Stimulated activated memory B cell treated with anti-CD40 and anti-IgM and Interleukin-4, amounts not matched to agents 10 μg/mL and 1 μg/mL and 100 μg/mL, for 72 hours (primary cell): ENCODE data around the gene CEP164.

Source experiments
- ATAC-seq: fragments of 150-1000 bp; cut with Tn5 transposase; 2 replicates; pipeline ENCODE4 v1.10.0; 2021
- H3K27ac Mint-ChIP-seq: one replicate; pipeline ENCODE4 v1.8.0; 2022; ENCODE audit warnings: mild to moderate bottlenecking, mixed read lengths
- H3K27me3 Mint-ChIP-seq: one replicate; pipeline ENCODE4 v1.8.0; 2022; ENCODE audit warnings: mixed read lengths
- H3K36me3 Mint-ChIP-seq: one replicate; pipeline ENCODE4 v1.8.0; 2022; ENCODE audit warnings: mixed read lengths
- H3K4me1 Mint-ChIP-seq: one replicate; pipeline ENCODE4 v1.8.0; 2022; ENCODE audit warnings: mixed read lengths
- H3K4me3 Mint-ChIP-seq: one replicate; pipeline ENCODE4 v1.8.0; 2022; ENCODE audit warnings: mild to moderate bottlenecking, moderate library complexity, mixed read lengths
- H3K9me3 Mint-ChIP-seq: one replicate; pipeline ENCODE4 v1.8.0; 2022; ENCODE audit warnings: mixed read lengths

Gene CEP164

GRCh38 chr11:117412653-117413275, 85.1 kb downstream of the CEP164 start:
- Mint-ChIP-seq H3K4me1 (peaks cover 6% of the 10 kb centered on the region), H3K9me3 (no peaks in the 10 kb centered on the region), H3K27me3 (peaks cover 7% of the 10 kb centered on the region), H3K27ac (no peak overlapping the region), H3K4me3 (no peak overlapping the region), H3K36me3 (peaks cover 60% of the 10 kb centered on the region)
- no peak for ATAC-seq

GRCh38 chr11:117413616-117414015, 86.0 kb downstream of the CEP164 start:
- H3K27me3 Mint-ChIP-seq = peaks cover 10% of the 10 kb centered on the region
- H3K27ac Mint-ChIP-seq = no peak overlapping the region
- peaks cover 6% of the 10 kb centered on the region for H3K4me1 Mint-ChIP-seq
- peaks cover 51% of the 10 kb centered on the region for H3K36me3 Mint-ChIP-seq
- no peaks in the 10 kb centered on the region for H3K9me3 Mint-ChIP-seq
- H3K4me3 Mint-ChIP-seq = no peak overlapping the region
- ATAC-seq = no peak

GRCh38 chr11:117414724-117415123, 87.1 kb downstream of the CEP164 start:
- no peak overlapping the region for H3K27ac Mint-ChIP-seq
- ATAC-seq = no peak
- no peaks in the 10 kb centered on the region for H3K9me3 Mint-ChIP-seq
- peaks cover 41% of the 10 kb centered on the region for H3K36me3 Mint-ChIP-seq
- H3K4me3 Mint-ChIP-seq = no peak overlapping the region
- H3K4me1 Mint-ChIP-seq = peaks cover 6% of the 10 kb centered on the region
- peaks cover 10% of the 10 kb centered on the region for H3K27me3 Mint-ChIP-seq

- Mint-ChIP-seq H3K9me3 (no peaks in the 10 kb centered on the region), H3K27me3 (peaks cover 10% of the 10 kb centered on the region)
Measured at GRCh38 chr11:117415358-117415896, 87.8 kb downstream of the CEP164 start.

GRCh38 chr11:117417342-117417741, 89.7 kb downstream of the CEP164 start:
- H3K27me3 Mint-ChIP-seq = peaks cover 10% of the 10 kb centered on the region
- peaks cover 6% of the 10 kb centered on the region for H3K4me1 Mint-ChIP-seq
- no peak overlapping the region for H3K4me3 Mint-ChIP-seq
- no peaks in the 10 kb centered on the region for H3K9me3 Mint-ChIP-seq
- ATAC-seq = no peak
- H3K27ac Mint-ChIP-seq = no peak overlapping the region
- peaks cover 16% of the 10 kb centered on the region for H3K36me3 Mint-ChIP-seq

More at GRCh38 chr11:117415358-117415896, 87.8 kb downstream of the CEP164 start:
- Mint-ChIP-seq H3K4me3 (no peak overlapping the region), H3K4me1 (peaks cover 6% of the 10 kb centered on the region), H3K27ac (no peak overlapping the region), H3K36me3 (peaks cover 35% of the 10 kb centered on the region)
- no peak for ATAC-seq

GRCh38 chr11:117417856-117418255, 90.2 kb downstream of the CEP164 start:
- Mint-ChIP-seq H3K27ac (no peak overlapping the region), H3K27me3 (peaks cover 10% of the 10 kb centered on the region), H3K4me1 (peaks cover 6% of the 10 kb centered on the region), H3K36me3 (peaks cover 11% of the 10 kb centered on the region), H3K4me3 (no peak overlapping the region), H3K9me3 (no peaks in the 10 kb centered on the region)
- no peak for ATAC-seq

- H3K9me3 Mint-ChIP-seq = no peaks in the 10 kb centered on the region
- H3K36me3 Mint-ChIP-seq = peaks cover under 1% of the 10 kb centered on the region
- no peak overlapping the region for H3K4me3 Mint-ChIP-seq
- peaks cover 6% of the 10 kb centered on the region for H3K4me1 Mint-ChIP-seq
- H3K27me3 Mint-ChIP-seq = peaks cover 10% of the 10 kb centered on the region
- no peak for ATAC-seq
- H3K27ac Mint-ChIP-seq = no peak overlapping the region
Measured at GRCh38 chr11:117418737-117419481, 91.3 kb downstream of the CEP164 start.

GRCh38 chr11:117419482-117420142, 92.0 kb downstream of the CEP164 start:
- no peak overlapping the region for H3K27ac Mint-ChIP-seq
- no peaks in the 10 kb centered on the region for H3K9me3 Mint-ChIP-seq
- peaks cover 6% of the 10 kb centered on the region for H3K4me1 Mint-ChIP-seq
- no peak for ATAC-seq
- H3K27me3 Mint-ChIP-seq = peaks cover 10% of the 10 kb centered on the region
- no peak overlapping the region for H3K4me3 Mint-ChIP-seq
- H3K36me3 Mint-ChIP-seq = no peaks in the 10 kb centered on the region

- Mint-ChIP-seq H3K36me3 (no peaks in the 10 kb centered on the region), H3K4me1 (peaks cover 6% of the 10 kb centered on the region), H3K27ac (no peak overlapping the region), H3K4me3 (no peak overlapping the region), H3K27me3 (peaks cover 10% of the 10 kb centered on the region), H3K9me3 (no peaks in the 10 kb centered on the region)
- no peak for ATAC-seq
Measured at GRCh38 chr11:117420143-117420485, 92.5 kb downstream of the CEP164 start.

GRCh38 chr11:117420598-117420997, 92.9 kb downstream of the CEP164 start:
- Mint-ChIP-seq H3K36me3 (no peaks in the 10 kb centered on the region), H3K4me1 (peaks cover 5% of the 10 kb centered on the region), H3K27me3 (peaks cover 10% of the 10 kb centered on the region), H3K9me3 (no peaks in the 10 kb centered on the region), H3K4me3 (no peak overlapping the region), H3K27ac (no peak overlapping the region)
- no peak for ATAC-seq

GRCh38 chr11:117421041-117421440, 93.4 kb downstream of the CEP164 start:
- H3K27ac Mint-ChIP-seq = no peak overlapping the region
- peaks cover 10% of the 10 kb centered on the region for H3K27me3 Mint-ChIP-seq
- H3K4me1 Mint-ChIP-seq = peaks cover 3% of the 10 kb centered on the region
- no peaks in the 10 kb centered on the region for H3K9me3 Mint-ChIP-seq
- no peak overlapping the region for H3K4me3 Mint-ChIP-seq
- no peak for ATAC-seq
- no peaks in the 10 kb centered on the region for H3K36me3 Mint-ChIP-seq

GRCh38 chr11:117421476-117421875, 93.8 kb downstream of the CEP164 start:
- no peak for ATAC-seq
- Mint-ChIP-seq H3K9me3 (no peaks in the 10 kb centered on the region), H3K36me3 (no peaks in the 10 kb centered on the region), H3K4me3 (no peak overlapping the region), H3K27ac (no peak overlapping the region), H3K4me1 (peaks cover 7% of the 10 kb centered on the region), H3K27me3 (peaks cover 12% of the 10 kb centered on the region)

- H3K4me3 Mint-ChIP-seq = no peak overlapping the region
Measured at GRCh38 chr11:117423046-117423575, 95.5 kb downstream of the CEP164 start.

GRCh38 chr11:117424781-117425180, 97.1 kb downstream of the CEP164 start:
- H3K4me3 Mint-ChIP-seq = no peak overlapping the region
- H3K27ac Mint-ChIP-seq = no peak overlapping the region
- peaks cover 19% of the 10 kb centered on the region for H3K27me3 Mint-ChIP-seq
- ATAC-seq = no peak
- H3K4me1 Mint-ChIP-seq = peaks cover 16% of the 10 kb centered on the region
- H3K9me3 Mint-ChIP-seq = no peaks in the 10 kb centered on the region
- H3K36me3 Mint-ChIP-seq = no peaks in the 10 kb centered on the region

More at GRCh38 chr11:117423046-117423575, 95.5 kb downstream of the CEP164 start:
- ATAC-seq = no peak
- H3K9me3 Mint-ChIP-seq = no peaks in the 10 kb centered on the region
- H3K27ac Mint-ChIP-seq = no peak overlapping the region
- no peaks in the 10 kb centered on the region for H3K36me3 Mint-ChIP-seq
- H3K4me1 Mint-ChIP-seq = peaks cover 16% of the 10 kb centered on the region
- peaks cover 19% of the 10 kb centered on the region for H3K27me3 Mint-ChIP-seq

- Mint-ChIP-seq H3K4me3 (no peak overlapping the region), H3K4me1 (peaks cover 16% of the 10 kb centered on the region), H3K27ac (no peak overlapping the region), H3K36me3 (no peaks in the 10 kb centered on the region), H3K27me3 (peaks cover 19% of the 10 kb centered on the region), H3K9me3 (no peaks in the 10 kb centered on the region)
- no peak for ATAC-seq
Measured at GRCh38 chr11:117425679-117426296, 98.1 kb downstream of the CEP164 start.
